ENCODE data around the gene ZNF654. TPM values are rescaled to one million over a fixed set of nuclear protein-coding genes. Genes with fewer than 3 reads are reported as not detected.

The ZNF654 gene
- total and polyA plus RNA-seq, 9 of the 15 experiments (the other 6 are each of a cell fraction or from before 2014, with no cell fraction given): 2.4 to 8.6 (median 5.1) TPM

DNA sequence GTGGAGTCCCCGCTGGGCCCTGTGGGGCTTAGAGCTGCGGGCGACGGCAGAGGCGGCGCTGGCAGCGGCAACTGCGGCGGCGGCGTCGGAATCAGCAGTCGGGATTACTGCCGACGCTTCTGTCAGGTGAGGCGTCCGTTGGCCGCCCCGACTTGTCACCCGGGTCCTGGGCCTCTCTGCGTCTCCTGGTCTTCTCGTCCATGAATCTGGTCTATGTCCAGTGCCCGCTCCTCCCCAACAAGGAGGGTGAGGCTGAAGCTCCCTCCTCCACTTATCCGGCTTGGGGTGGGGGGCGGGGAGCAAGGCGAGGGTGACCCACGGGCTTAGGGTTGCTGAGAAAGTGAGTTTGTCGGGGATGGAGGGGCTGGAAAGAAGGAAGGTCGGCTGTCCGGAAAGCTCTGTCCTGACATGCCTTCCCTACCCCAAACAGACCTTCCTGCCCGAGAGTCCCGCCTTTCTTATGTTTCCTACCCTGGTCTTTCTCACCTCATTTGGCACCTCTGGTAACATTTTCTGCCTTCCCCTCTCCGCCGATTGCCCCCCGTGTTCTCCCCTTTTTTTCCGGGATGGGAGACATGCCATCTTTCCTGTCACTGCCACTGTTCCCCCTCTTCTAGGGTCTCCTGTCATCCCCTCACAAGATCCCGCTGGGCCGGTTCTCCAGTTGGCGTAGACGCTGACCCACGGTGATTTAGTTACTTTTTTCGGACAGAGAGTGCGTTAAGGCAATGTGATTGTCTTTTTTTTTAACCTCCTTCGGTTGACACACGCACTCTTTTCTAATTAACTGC lies 520 bp downstream of the ZNF654 start (continued):
- TF ChIP-seq, protein P1, sequence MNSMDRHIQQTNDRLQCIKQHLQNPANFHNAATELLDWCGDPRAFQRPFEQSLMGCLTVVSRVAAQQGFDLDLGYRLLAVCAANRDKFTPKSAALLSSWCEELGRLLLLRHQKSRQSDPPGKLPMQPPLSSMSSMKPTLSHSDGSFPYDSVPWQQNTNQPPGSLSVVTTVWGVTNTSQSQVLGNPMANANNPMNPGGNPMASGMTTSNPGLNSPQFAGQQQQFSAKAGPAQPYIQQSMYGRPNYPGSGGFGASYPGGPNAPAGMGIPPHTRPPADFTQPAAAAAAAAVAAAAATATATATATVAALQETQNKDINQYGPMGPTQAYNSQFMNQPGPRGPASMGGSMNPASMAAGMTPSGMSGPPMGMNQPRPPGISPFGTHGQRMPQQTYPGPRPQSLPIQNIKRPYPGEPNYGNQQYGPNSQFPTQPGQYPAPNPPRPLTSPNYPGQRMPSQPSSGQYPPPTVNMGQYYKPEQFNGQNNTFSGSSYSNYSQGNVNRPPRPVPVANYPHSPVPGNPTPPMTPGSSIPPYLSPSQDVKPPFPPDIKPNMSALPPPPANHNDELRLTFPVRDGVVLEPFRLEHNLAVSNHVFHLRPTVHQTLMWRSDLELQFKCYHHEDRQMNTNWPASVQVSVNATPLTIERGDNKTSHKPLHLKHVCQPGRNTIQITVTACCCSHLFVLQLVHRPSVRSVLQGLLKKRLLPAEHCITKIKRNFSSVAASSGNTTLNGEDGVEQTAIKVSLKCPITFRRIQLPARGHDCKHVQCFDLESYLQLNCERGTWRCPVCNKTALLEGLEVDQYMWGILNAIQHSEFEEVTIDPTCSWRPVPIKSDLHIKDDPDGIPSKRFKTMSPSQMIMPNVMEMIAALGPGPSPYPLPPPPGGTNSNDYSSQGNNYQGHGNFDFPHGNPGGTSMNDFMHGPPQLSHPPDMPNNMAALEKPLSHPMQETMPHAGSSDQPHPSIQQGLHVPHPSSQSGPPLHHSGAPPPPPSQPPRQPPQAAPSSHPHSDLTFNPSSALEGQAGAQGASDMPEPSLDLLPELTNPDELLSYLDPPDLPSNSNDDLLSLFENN (IDR thresholded peaks at IDR 0.05; ENCODE audit: low read depth in 2 of 2, low read length in 2 of 2): no peak
- no peak for TF ChIP-seq ZKSCAN8 (CRISPR knock-in tag; IDR thresholded peaks at IDR 0.05)
- TF ChIP-seq, protein P2, sequence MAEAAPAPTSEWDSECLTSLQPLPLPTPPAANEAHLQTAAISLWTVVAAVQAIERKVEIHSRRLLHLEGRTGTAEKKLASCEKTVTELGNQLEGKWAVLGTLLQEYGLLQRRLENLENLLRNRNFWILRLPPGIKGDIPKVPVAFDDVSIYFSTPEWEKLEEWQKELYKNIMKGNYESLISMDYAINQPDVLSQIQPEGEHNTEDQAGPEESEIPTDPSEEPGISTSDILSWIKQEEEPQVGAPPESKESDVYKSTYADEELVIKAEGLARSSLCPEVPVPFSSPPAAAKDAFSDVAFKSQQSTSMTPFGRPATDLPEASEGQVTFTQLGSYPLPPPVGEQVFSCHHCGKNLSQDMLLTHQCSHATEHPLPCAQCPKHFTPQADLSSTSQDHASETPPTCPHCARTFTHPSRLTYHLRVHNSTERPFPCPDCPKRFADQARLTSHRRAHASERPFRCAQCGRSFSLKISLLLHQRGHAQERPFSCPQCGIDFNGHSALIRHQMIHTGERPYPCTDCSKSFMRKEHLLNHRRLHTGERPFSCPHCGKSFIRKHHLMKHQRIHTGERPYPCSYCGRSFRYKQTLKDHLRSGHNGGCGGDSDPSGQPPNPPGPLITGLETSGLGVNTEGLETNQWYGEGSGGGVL (CRISPR knock-in tag; IDR thresholded peaks at IDR 0.05): no peak
- no peak for TF ChIP-seq RBM25 (IDR thresholded peaks at IDR 0.05; ENCODE audit: low read depth, low read length, severe bottlenecking)
- TF ChIP-seq RBM15 (IDR thresholded peaks at IDR 0.05; ENCODE audit: insufficient read depth, low read length): no peak
- no peak for TF ChIP-seq ZNF253 (CRISPR knock-in tag; conservative IDR thresholded peaks at IDR 0.05)
- no peak for TF ChIP-seq HDAC2 (IDR thresholded peaks at IDR 0.05)
- TF ChIP-seq, protein P3, sequence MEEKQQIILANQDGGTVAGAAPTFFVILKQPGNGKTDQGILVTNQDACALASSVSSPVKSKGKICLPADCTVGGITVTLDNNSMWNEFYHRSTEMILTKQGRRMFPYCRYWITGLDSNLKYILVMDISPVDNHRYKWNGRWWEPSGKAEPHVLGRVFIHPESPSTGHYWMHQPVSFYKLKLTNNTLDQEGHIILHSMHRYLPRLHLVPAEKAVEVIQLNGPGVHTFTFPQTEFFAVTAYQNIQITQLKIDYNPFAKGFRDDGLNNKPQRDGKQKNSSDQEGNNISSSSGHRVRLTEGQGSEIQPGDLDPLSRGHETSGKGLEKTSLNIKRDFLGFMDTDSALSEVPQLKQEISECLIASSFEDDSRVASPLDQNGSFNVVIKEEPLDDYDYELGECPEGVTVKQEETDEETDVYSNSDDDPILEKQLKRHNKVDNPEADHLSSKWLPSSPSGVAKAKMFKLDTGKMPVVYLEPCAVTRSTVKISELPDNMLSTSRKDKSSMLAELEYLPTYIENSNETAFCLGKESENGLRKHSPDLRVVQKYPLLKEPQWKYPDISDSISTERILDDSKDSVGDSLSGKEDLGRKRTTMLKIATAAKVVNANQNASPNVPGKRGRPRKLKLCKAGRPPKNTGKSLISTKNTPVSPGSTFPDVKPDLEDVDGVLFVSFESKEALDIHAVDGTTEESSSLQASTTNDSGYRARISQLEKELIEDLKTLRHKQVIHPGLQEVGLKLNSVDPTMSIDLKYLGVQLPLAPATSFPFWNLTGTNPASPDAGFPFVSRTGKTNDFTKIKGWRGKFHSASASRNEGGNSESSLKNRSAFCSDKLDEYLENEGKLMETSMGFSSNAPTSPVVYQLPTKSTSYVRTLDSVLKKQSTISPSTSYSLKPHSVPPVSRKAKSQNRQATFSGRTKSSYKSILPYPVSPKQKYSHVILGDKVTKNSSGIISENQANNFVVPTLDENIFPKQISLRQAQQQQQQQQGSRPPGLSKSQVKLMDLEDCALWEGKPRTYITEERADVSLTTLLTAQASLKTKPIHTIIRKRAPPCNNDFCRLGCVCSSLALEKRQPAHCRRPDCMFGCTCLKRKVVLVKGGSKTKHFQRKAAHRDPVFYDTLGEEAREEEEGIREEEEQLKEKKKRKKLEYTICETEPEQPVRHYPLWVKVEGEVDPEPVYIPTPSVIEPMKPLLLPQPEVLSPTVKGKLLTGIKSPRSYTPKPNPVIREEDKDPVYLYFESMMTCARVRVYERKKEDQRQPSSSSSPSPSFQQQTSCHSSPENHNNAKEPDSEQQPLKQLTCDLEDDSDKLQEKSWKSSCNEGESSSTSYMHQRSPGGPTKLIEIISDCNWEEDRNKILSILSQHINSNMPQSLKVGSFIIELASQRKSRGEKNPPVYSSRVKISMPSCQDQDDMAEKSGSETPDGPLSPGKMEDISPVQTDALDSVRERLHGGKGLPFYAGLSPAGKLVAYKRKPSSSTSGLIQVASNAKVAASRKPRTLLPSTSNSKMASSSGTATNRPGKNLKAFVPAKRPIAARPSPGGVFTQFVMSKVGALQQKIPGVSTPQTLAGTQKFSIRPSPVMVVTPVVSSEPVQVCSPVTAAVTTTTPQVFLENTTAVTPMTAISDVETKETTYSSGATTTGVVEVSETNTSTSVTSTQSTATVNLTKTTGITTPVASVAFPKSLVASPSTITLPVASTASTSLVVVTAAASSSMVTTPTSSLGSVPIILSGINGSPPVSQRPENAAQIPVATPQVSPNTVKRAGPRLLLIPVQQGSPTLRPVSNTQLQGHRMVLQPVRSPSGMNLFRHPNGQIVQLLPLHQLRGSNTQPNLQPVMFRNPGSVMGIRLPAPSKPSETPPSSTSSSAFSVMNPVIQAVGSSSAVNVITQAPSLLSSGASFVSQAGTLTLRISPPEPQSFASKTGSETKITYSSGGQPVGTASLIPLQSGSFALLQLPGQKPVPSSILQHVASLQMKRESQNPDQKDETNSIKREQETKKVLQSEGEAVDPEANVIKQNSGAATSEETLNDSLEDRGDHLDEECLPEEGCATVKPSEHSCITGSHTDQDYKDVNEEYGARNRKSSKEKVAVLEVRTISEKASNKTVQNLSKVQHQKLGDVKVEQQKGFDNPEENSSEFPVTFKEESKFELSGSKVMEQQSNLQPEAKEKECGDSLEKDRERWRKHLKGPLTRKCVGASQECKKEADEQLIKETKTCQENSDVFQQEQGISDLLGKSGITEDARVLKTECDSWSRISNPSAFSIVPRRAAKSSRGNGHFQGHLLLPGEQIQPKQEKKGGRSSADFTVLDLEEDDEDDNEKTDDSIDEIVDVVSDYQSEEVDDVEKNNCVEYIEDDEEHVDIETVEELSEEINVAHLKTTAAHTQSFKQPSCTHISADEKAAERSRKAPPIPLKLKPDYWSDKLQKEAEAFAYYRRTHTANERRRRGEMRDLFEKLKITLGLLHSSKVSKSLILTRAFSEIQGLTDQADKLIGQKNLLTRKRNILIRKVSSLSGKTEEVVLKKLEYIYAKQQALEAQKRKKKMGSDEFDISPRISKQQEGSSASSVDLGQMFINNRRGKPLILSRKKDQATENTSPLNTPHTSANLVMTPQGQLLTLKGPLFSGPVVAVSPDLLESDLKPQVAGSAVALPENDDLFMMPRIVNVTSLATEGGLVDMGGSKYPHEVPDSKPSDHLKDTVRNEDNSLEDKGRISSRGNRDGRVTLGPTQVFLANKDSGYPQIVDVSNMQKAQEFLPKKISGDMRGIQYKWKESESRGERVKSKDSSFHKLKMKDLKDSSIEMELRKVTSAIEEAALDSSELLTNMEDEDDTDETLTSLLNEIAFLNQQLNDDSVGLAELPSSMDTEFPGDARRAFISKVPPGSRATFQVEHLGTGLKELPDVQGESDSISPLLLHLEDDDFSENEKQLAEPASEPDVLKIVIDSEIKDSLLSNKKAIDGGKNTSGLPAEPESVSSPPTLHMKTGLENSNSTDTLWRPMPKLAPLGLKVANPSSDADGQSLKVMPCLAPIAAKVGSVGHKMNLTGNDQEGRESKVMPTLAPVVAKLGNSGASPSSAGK (IDR thresholded peaks at IDR 0.05): no peak
- no peak for TF ChIP-seq ZNF274 (IDR thresholded peaks at IDR 0.05; ENCODE audit: borderline replicate concordance, low read depth, low read length)

All from K562 (cell line).